Esophagus squamous epithelium (tissue), 5 donors: ENCODE data around the gene ARAP1. TPM values are rescaled to one million over a fixed set of nuclear protein-coding genes. Genes with fewer than 3 reads are reported as not detected.

Source experiments
- DNase-seq: peaks from one replicate; lab custom pipeline; 2025; lab: John Stamatoyannopoulos, UW
- H3K27ac ChIP-seq, 4 donors: fragments of 200-600 bp; sonication (generic); one replicate each; pipeline ENCODE4 v1.5.1; 2016 to 2019; ENCODE audit warnings: mild to moderate bottlenecking in 1 of 4
- H3K27me3 ChIP-seq, 4 donors: fragments of 200-600 bp; sonication (generic); 1 replicate in 3 of 4; 2 replicates in 1 of 4; pipeline versions ENCODE4 v1.5.1 to v1.6.0; 2017 to 2021; ENCODE audit warnings: antibody characterized with exemption in 1 of 4
- H3K36me3 ChIP-seq, 3 donors: fragments of 200-600 bp; sonication (generic); one replicate each; pipeline ENCODE4 v1.5.1; 2016 to 2019
- H3K4me1 ChIP-seq, 3 donors: fragments of 200-600 bp; sonication (generic); one replicate each; pipeline ENCODE4 v1.5.1; 2017 to 2019
- H3K4me3 ChIP-seq, 4 donors: fragments of 200-600 bp; sonication (generic); 1 replicate in 3 of 4; 2 replicates in 1 of 4; pipeline ENCODE4 v1.5.1; 2016 to 2019; ENCODE audit warnings: mild to moderate bottlenecking in 2 of 4, moderate library complexity in 1 of 4
- H3K9me3 ChIP-seq, 3 donors: fragments of 200-600 bp; sonication (generic); one replicate each; pipeline ENCODE4 v1.5.1; 2016 to 2019
- CTCF ChIP-seq, 6 experiments: fragments of 450-650 bp in 4 of 6; fragments of 200-600 bp in 2 of 6; sonication (generic) in 2 of 6; IDR thresholded peaks; one replicate each; pipeline ENCODE4 v1.5.1; 2016 to 2019; ENCODE audit warnings: antibody characterized with exemption in 6 of 6, mild to moderate bottlenecking in 4 of 6, moderate library complexity in 4 of 6
- POLR2A ChIP-seq, 4 donors: fragments of 450-650 bp; IDR thresholded peaks; one replicate each; pipeline ENCODE4 v1.6.1; 2017; ENCODE audit warnings: antibody characterized with exemption in 4 of 4, mild to moderate bottlenecking in 4 of 4, moderate library complexity in 3 of 4
- WGBS, 2 donors: methylation state at CpG; one replicate each; pipeline ENCODE4 v1.1.5; 2018; 5-methylcytosine and 5-hydroxymethylcytosine counted together
- intact Hi-C: fragments of 100-400 bp; cut with DNase I; formaldehyde crosslinking; loops from one replicate; pipeline ENCODE4 v1.15.0; 2022
- total RNA-seq, 4 donors: library from RNA; depleted of rRNA; stranded (reverse); fragments of >200 nt; gene quantifications; one replicate each; pipeline ENCODE4 v1.1.0, GENCODE V29; 2016
- donor health status: DM: yes; HTN: yes; CAD: no.

ARAP1 gene
- total RNA-seq, 4 donors from 2014 or later, result 37.8 to 114 (median 70.6) TPM

DNA sequence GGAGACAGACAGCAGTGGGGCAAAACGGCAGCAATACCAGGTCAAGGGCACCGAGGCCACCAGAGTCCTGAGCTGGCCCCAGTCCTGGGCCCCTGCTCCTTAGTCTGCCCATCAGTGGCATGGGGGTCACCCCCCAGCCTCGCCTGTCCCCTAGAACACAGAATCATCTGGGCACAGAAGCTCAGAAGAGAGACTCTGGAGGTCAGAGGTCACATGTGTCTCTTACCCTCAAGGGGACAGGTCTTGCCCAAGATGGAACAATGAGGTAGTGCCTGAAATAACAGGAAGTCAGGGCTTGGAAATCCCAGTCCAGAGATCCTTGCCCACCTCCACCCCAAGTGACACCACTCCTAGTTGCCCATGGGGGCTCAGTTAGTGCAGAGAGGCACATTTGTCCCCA lies 98.6 kb downstream of the ARAP1 start:
- H3K9me3 ChIP-seq, result no peaks in the 10 kb centered on the region

DNA sequence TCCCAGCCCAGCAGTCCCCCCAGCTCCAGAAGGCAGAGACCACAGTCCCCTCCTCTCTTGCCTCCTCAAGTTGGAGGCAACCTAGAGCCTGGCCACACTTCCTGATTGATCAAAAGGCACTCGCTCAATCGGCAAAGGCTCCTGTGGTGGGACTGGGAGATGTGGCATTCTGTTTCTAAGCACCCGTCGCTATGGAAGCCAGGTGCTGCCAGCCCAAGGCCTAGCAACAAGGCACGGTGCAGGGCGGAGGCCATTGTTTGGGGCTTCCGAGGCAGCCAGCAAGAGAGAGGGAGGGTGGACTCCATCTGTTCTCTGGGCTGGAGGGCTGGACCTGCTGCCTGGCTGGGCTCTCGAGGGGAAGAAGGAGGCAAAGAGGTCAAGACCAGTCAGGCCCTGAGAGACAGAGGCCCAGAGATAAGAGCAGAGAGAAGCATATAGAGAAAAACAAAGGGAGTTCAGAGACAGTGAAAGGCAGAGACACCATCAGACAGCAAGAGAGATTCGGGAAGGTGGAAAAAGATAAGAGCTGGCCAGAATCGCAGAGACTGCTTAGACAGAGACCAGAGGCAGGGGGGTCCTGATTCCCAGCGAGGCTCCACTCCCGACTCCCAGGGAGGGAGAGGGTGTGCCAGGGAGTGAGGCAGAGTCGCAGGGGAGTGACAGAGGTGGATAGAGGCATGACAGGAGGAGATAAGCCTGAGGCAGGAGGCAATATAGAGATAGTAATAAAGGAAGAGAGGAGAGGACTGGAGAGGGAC lies 99.2 kb downstream of the ARAP1 start:
- Histone ChIP-seq H3K4me1 (no peaks in the 10 kb centered on the region), H3K36me3 (no peaks in the 10 kb centered on the region), H3K4me3 (no peak overlapping the region), H3K27me3 (peaks cover 0 to 10% (median 0%) of the 10 kb centered on the region in 4 donors), H3K27ac (no peak overlapping the region), H3K9me3 (no peaks in the 10 kb centered on the region)
- WGBS, 2 donors, result 59 to 65% methylated on average over 9 to 12 of the region's 13 CpGs
- TF ChIP-seq POLR2A (IDR thresholded peaks at IDR 0.05) (no peak), CTCF (IDR thresholded peaks at IDR 0.05) (no peak)
- DNase-seq, result no peak
- intact Hi-C loops, result no loop called here

More for the DNA sequence above, 98.6 kb downstream of the ARAP1 start:
- Histone ChIP-seq H3K4me1 (no peaks in the 10 kb centered on the region), H3K36me3 (no peaks in the 10 kb centered on the region), H3K27ac (no peak overlapping the region), H3K27me3 (peaks cover 0 to 15% (median 0%) of the 10 kb centered on the region in 4 donors), H3K4me3 (no peak overlapping the region)
- WGBS, 2 donors, result 61 to 86% methylated on average over 1 to 3 of the region's 3 CpGs
- intact Hi-C loops, result no loop called here
- TF ChIP-seq CTCF (IDR thresholded peaks at IDR 0.05), result no peak
- no peak for TF ChIP-seq POLR2A (IDR thresholded peaks at IDR 0.05)
- no peak for DNase-seq

DNA sequence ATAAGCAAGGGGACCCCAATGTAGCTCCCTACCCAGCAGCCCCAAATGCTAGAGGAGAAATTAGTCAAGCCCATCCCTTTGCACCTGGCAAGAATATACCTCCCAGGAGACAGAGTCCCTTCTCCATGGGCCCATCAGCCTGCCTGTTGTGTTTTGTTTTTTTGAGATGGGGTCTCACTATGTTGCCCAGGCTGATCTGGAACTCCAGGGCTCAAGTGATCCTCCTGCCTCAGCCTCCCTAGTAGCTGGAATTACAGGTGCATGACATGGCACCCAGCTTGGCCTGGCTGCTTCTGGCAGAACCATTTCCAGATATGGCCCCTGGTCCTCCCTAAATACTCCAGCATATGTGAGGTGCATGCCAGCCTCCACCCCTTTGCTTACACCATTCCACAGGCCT lies 100.1 kb downstream of the ARAP1 start:
- no peak for DNase-seq
- Histone ChIP-seq H3K36me3 (no peaks in the 10 kb centered on the region), H3K27me3 (peaks cover 0 to 9% (median 0%) of the 10 kb centered on the region in 4 donors), H3K27ac (no peak overlapping the region), H3K9me3 (no peaks in the 10 kb centered on the region), H3K4me3 (no peak overlapping the region), H3K4me1 (no peaks in the 10 kb centered on the region)
- no peak for TF ChIP-seq POLR2A (IDR thresholded peaks at IDR 0.05)
- TF ChIP-seq CTCF (IDR thresholded peaks at IDR 0.05), result no peak
- intact Hi-C loops, result no loop called here

GRCh38 chr11:72649215-72649976 lies 102.8 kb downstream of the ARAP1 start:
- Histone ChIP-seq H3K9me3 (no peaks in the 10 kb centered on the region), H3K27me3 (no peaks in the 10 kb centered on the region), H3K4me1 (no peaks in the 10 kb centered on the region), H3K27ac (no peak overlapping the region), H3K36me3 (no peaks in the 10 kb centered on the region), H3K4me3 (no peak overlapping the region)
- intact Hi-C loops, result no loop called here
- DNase-seq, result no peak
- 54 to 100% methylated on average over 2 to 4 of the region's 5 CpGs for WGBS, 2 donors
- TF ChIP-seq POLR2A (IDR thresholded peaks at IDR 0.05) (no peak), CTCF (IDR thresholded peaks at IDR 0.05) (no peak)
